Measurements from ENCODE around the gene SCAP.

DNA sequence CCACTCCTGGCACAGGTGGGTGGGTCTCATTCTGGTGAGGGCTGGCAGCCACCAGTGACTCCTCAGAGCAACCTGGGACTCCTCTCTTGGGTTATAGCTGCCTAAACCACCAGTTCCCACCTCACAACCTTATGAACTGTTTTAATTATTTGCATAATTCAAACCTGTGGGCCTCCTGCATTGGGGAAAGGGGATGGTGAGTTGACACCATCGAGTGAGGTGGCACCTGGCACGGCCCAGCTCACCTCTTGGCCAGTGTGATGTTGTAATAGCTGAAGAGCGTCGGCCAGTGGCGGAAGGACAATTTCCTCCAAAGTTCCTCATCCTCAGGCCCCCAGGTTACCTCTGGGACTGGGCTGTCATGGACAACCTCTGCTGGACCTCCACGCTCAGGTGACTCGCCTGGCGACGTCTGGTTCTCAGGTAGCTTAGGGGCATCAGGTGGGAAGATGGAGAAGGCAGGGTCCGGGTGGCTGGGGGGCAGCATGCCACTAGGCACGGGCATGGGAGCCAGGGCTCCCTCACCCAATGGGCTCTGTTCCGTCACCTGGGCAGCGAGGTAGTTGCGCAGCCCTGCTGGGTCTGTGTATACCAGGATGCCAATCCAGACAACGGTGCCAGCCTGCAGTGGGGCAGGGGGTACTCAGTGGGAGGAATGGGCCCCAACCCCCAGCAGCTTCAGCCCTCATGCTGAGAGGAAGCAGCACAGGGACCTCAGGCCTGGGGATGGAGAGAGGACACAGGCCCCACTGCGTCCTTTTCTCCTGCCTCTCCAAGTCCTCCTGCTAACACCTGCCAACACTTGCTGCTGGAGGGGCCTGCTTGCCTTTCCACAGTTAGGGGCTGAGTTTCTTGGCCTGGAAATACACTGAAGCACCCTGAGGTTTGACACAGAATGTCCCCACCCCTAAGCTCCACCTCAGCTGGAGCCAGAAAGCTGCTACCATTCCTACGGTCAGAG lies 56.4 kb downstream of the SCAP start:
- TF ChIP-seq EZH2 (IDR thresholded peaks at IDR 0.05; ENCODE audit: borderline replicate concordance, insufficient read depth, low read depth, low read length, poor library complexity, severe bottlenecking) = no peak
- TF ChIP-seq, protein P1, sequence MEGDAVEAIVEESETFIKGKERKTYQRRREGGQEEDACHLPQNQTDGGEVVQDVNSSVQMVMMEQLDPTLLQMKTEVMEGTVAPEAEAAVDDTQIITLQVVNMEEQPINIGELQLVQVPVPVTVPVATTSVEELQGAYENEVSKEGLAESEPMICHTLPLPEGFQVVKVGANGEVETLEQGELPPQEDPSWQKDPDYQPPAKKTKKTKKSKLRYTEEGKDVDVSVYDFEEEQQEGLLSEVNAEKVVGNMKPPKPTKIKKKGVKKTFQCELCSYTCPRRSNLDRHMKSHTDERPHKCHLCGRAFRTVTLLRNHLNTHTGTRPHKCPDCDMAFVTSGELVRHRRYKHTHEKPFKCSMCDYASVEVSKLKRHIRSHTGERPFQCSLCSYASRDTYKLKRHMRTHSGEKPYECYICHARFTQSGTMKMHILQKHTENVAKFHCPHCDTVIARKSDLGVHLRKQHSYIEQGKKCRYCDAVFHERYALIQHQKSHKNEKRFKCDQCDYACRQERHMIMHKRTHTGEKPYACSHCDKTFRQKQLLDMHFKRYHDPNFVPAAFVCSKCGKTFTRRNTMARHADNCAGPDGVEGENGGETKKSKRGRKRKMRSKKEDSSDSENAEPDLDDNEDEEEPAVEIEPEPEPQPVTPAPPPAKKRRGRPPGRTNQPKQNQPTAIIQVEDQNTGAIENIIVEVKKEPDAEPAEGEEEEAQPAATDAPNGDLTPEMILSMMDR (IDR thresholded peaks at IDR 0.05) = no peak

All from B cell (primary cell).